Stomach (tissue), 9 donors: Measurements from ENCODE around the gene ALDH3B1. TPM values are rescaled to one million over a fixed set of nuclear protein-coding genes. Genes with fewer than 3 reads are reported as not detected.
A peak's percentile ranks its signal among the peaks of the same experiment; 100 is the strongest.

Experiments
- DNase-seq, 2 donors: peaks; one replicate each; pipeline versions ENCODE4 v3.0.0 to v3.0.0-alpha.2; 2013 to 2019
- H3K27ac ChIP-seq, 5 donors: fragments of 200-600 bp in 4 of 5; sonication (generic) in 4 of 5; one replicate each; pipeline ENCODE4 v1.5.1; 2013 to 2019; ENCODE audit warnings: mild to moderate bottlenecking in 1 of 5, moderate library complexity in 1 of 5
- H3K27me3 ChIP-seq, 3 donors: fragments of 200-600 bp; sonication (generic); one replicate each; pipeline ENCODE4 v1.5.1; 2017 to 2019; ENCODE audit warnings: mixed run types in 1 of 3
- H3K36me3 ChIP-seq, 4 donors: fragments of 200-600 bp; sonication (generic); 1 replicate in 3 of 4; 2 replicates in 1 of 4; pipeline ENCODE4 v1.5.1; 2016 to 2019
- H3K4me1 ChIP-seq, 4 donors: fragments of 200-600 bp; sonication (generic); one replicate each; pipeline ENCODE4 v1.5.1; 2016 to 2019
- H3K4me3 ChIP-seq, 4 donors: fragments of 200-600 bp; sonication (generic) in 3 of 4; one replicate each; pipeline ENCODE4 v1.5.1; 2016 to 2019; ENCODE audit warnings: mild to moderate bottlenecking in 1 of 4
- H3K9me3 ChIP-seq, 4 donors: fragments of 200-600 bp; sonication (generic); one replicate each; pipeline ENCODE4 v1.5.1; 2016 to 2019
- EP300 ChIP-seq: sonication (generic); formaldehyde crosslinking; IDR thresholded peaks from one replicate; pipeline ENCODE4 v1.6.1; 2017; ENCODE audit warnings: antibody characterized with exemption
- POLR2A ChIP-seq, 4 donors: fragments of 450-650 bp; IDR thresholded peaks; one replicate each; pipeline ENCODE4 v1.6.1; 2016; ENCODE audit warnings: antibody characterized with exemption in 4 of 4, control low read depth in 2 of 4, mild to moderate bottlenecking in 1 of 4, moderate library complexity in 1 of 4
- POLR2AphosphoS5 ChIP-seq, 3 donors: sonication (generic); formaldehyde crosslinking; IDR thresholded peaks; one replicate each; pipeline ENCODE4 v1.6.1; 2016; ENCODE audit warnings: antibody characterized with exemption in 3 of 3
- WGBS, 5 donors: extraction: QIAGEN DNeasy Blood & Tissue Kit in 3 of 5; methylation state at CpG; one replicate each; pipeline versions ENCODE4 v1.1.5 to v1.1.7; 2013 to 2018; 5-methylcytosine and 5-hydroxymethylcytosine counted together
- intact Hi-C: fragments of 100-400 bp; cut with DNase I; formaldehyde crosslinking; loops from one replicate; pipeline ENCODE4 v1.15.1; 2023; ENCODE audit warnings: low total_unique reads
- polyA plus RNA-seq, 3 donors: library from polyadenylated mRNA; stranded (reverse); fragments of 200-250 nt; gene quantifications; one replicate each; pipeline ENCODE4 v1.2.3, GENCODE V29; 2013
- total RNA-seq, 5 donors: library from RNA; depleted of rRNA; stranded (reverse); fragments of >200 nt; gene quantifications; one replicate each; pipeline versions ENCODE4 v1.1.0 to v1.2.3, GENCODE V29; 2014 to 2016
- TF ChIP-seq, protein P1 (sequence below), 7 experiments: fragments of 450-650 bp in 4 of 7; fragments of 200-600 bp in 3 of 7; sonication (generic) in 3 of 7; IDR thresholded peaks; one replicate each; pipeline ENCODE4 v1.5.1; 2016 to 2019; ENCODE audit warnings: antibody characterized with exemption in 7 of 7, control low read depth in 2 of 7, mild to moderate bottlenecking in 1 of 7
- donor health status: healthy with polysubstance abuse.
- donor health status: Bipolar disorder and iron deficiency.
- donor health status: healthy.

The ALDH3B1 gene
- total and polyA plus RNA-seq, 8 donors: 2.9 to 55.0 (median 13.0) TPM

- intact Hi-C loops: no loop called here
- H3K27ac ChIP-seq: no peak overlapping the region
- no peak overlapping the region for H3K4me3 ChIP-seq
- 86 to 92% (median 90%) methylated on average over 10 to 12 of the region's 12 CpGs for WGBS, 5 donors
- peaks cover 12 to 54% (median 47%) of the 10 kb centered on the region in 4 donors for H3K36me3 ChIP-seq
- DNase-seq: no peak
- TF ChIP-seq, protein P1, sequence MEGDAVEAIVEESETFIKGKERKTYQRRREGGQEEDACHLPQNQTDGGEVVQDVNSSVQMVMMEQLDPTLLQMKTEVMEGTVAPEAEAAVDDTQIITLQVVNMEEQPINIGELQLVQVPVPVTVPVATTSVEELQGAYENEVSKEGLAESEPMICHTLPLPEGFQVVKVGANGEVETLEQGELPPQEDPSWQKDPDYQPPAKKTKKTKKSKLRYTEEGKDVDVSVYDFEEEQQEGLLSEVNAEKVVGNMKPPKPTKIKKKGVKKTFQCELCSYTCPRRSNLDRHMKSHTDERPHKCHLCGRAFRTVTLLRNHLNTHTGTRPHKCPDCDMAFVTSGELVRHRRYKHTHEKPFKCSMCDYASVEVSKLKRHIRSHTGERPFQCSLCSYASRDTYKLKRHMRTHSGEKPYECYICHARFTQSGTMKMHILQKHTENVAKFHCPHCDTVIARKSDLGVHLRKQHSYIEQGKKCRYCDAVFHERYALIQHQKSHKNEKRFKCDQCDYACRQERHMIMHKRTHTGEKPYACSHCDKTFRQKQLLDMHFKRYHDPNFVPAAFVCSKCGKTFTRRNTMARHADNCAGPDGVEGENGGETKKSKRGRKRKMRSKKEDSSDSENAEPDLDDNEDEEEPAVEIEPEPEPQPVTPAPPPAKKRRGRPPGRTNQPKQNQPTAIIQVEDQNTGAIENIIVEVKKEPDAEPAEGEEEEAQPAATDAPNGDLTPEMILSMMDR (IDR thresholded peaks at IDR 0.05): no peak
- TF ChIP-seq EP300: no peak
- no peak for TF ChIP-seq POLR2A (IDR thresholded peaks at IDR 0.05)
- TF ChIP-seq POLR2AphosphoS5 (IDR thresholded peaks at IDR 0.05): no peak
- H3K27me3 ChIP-seq: no peaks in the 10 kb centered on the region
- H3K9me3 ChIP-seq: no peaks in the 10 kb centered on the region
- H3K4me1 ChIP-seq: peaks cover 23 to 43% (median 39%) of the 10 kb centered on the region in 4 donors
Measured at GRCh38 chr11:68028802-68029545, 18.8 kb downstream of the ALDH3B1 start.

- Histone ChIP-seq H3K36me3 (peaks cover 15 to 57% (median 50%) of the 10 kb centered on the region in 4 donors), H3K9me3 (no peaks in the 10 kb centered on the region), H3K4me1 (peaks cover 23 to 51% (median 40%) of the 10 kb centered on the region in 4 donors), H3K27ac (peak within 1 kb of the TSS; percentile 88 to 92 (median 90)), H3K27me3 (no peaks in the 10 kb centered on the region), H3K4me3 (peak within 1 kb of the TSS; percentile 78 to 87 (median 83))
- intact Hi-C loops: no loop called here
- TF ChIP-seq EP300 (no peak), POLR2AphosphoS5 (IDR thresholded peaks at IDR 0.05) (peak; percentile 25 to 85 (median 83)), POLR2A (IDR thresholded peaks at IDR 0.05) (peak in 1 of 4 donors; percentile 38)
- TF ChIP-seq, protein P1 (IDR thresholded peaks at IDR 0.05): no peak
- 0 to 1% (median 0%) methylated on average over 32 to 56 of the region's 56 CpGs for WGBS, 5 donors
- DNase-seq: peak; percentile 95 to 99
Measured at GRCh38 chr11:68030318-68031143, 20.4 kb downstream of the ALDH3B1 start, which contains the start of gene NDUFS8. Gene NDUFS8 (plus strand): TSS chr11:68030681. CDS start chr11:68032152, 1,471 bp downstream.

DNA sequence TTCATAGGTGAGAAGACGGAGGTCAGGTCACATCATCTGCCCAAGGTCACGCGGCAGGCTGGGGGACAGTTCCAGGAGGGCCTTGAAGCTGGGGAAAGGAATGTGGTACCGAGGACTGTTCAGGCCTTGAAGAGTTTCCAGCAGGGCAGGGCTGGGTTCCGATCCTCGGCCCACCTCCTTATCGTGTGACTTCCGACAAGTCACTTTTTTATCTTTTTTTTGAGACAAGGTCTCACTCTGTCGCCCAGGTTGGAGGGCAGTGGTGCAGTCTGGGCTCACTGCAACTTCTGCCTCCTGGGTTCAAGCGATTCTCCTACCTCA is 21.0 kb downstream of the ALDH3B1 start:
- H3K36me3 ChIP-seq: peaks cover 15 to 57% (median 47%) of the 10 kb centered on the region in 4 donors
- intact Hi-C loops: no loop called here
- DNase-seq: no peak
- TF ChIP-seq EP300: no peak
- no peak for TF ChIP-seq POLR2A (IDR thresholded peaks at IDR 0.05)
- TF ChIP-seq POLR2AphosphoS5 (IDR thresholded peaks at IDR 0.05): no peak
- TF ChIP-seq, protein P1 (IDR thresholded peaks at IDR 0.05): no peak
- peak overlapping the region; percentile 78 to 87 (median 83) for H3K4me3 ChIP-seq
- WGBS, 5 donors: 8 to 15% (median 9%) methylated on average over 9 to 10 of the region's 10 CpGs
- H3K4me1 ChIP-seq: peaks cover 24 to 57% (median 42%) of the 10 kb centered on the region in 4 donors
- H3K27me3 ChIP-seq: no peaks in the 10 kb centered on the region
- peak overlapping the region; percentile 88 to 92 (median 90) for H3K27ac ChIP-seq
- H3K9me3 ChIP-seq: no peaks in the 10 kb centered on the region

GRCh38 chr11:68032003-68032402 is 21.9 kb downstream of the ALDH3B1 start:
- DNase-seq: no peak
- Histone ChIP-seq H3K36me3 (peaks cover 15 to 54% (median 45%) of the 10 kb centered on the region in 4 donors), H3K9me3 (no peaks in the 10 kb centered on the region), H3K4me1 (peaks cover 32 to 66% (median 51%) of the 10 kb centered on the region in 4 donors), H3K4me3 (peak overlapping the region in 1 of 4 donors; percentile 82), H3K27me3 (no peaks in the 10 kb centered on the region), H3K27ac (peak overlapping the region in 2 of 5 donors; percentile 90 to 92)
- 61 to 86% (median 65%) methylated on average over 6 to 9 of the region's 9 CpGs for WGBS, 5 donors
- intact Hi-C loops: no loop called here
- TF ChIP-seq, protein P1 (IDR thresholded peaks at IDR 0.05): no peak
- TF ChIP-seq POLR2A (IDR thresholded peaks at IDR 0.05): no peak
- no peak for TF ChIP-seq POLR2AphosphoS5 (IDR thresholded peaks at IDR 0.05)
- TF ChIP-seq EP300: no peak
